Fibroblast of skin of left quadriceps (primary cell): Measurements from ENCODE around the gene EDN2.

Experiments
- DNase-seq, 2 experiments: peaks; one replicate each; pipeline ENCODE4 v3.0.0-alpha.2; 2013; ENCODE audit warnings: low read depth in 2 of 2

EDN2 gene

DNA sequence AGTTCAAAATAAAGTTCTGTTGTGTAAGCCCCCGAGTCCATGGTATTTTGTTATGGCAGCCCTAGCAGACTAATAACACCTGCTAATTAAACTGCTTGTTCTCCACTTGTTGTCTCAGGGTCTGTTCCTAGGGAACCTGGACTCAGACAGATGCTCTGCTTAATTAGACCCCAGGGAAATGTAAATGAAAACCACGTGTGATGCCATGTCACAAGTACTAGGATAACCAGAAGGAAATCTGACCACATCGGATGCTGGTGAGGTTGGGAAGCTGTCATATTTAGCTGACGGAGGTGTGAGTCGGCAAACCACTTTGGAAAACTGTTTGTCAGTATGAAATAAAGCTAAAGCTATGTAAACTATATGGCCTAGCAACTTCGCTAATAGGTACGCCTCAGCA lies 19.6 kb downstream of the EDN2 start:
- DNase-seq = no peak

DNA sequence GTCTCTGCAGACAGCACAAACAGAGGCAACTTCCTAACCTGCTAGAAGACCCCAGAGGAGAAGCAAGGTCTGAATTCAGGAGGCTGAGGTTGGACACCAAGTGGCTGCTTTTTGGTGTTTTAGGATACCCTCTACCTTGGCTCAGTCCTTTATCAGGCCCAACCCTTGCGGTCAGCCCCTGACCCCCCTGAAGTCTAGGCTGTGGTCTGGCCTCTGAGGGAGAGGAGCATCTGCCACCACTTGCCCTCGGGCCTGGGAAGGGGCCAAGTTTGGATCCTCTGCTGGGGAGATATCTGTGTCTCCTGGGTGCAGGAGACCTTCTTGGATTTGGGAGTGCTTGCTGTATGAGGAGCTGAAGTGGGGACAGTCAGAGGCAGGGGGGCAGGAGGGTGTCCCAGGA lies 21.0 kb downstream of the EDN2 start:
- no peak for DNase-seq

DNA sequence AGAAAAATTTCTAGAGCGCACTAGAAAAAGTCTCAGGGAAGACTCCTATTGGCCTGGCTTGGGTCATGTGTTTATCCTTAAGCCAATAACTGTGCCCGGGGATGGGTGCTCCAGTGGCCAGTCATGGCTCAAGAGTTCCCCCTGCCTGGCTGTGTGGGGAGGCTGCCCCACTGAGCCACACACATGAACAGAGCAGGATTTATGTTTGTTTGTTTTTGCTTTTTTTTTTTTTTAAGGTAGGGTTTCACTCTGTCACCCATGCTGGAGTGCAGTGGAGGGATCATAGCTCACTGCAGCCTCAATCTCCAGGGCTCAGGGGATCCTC lies 21.8 kb downstream of the EDN2 start:
- DNase-seq = no peak

DNA sequence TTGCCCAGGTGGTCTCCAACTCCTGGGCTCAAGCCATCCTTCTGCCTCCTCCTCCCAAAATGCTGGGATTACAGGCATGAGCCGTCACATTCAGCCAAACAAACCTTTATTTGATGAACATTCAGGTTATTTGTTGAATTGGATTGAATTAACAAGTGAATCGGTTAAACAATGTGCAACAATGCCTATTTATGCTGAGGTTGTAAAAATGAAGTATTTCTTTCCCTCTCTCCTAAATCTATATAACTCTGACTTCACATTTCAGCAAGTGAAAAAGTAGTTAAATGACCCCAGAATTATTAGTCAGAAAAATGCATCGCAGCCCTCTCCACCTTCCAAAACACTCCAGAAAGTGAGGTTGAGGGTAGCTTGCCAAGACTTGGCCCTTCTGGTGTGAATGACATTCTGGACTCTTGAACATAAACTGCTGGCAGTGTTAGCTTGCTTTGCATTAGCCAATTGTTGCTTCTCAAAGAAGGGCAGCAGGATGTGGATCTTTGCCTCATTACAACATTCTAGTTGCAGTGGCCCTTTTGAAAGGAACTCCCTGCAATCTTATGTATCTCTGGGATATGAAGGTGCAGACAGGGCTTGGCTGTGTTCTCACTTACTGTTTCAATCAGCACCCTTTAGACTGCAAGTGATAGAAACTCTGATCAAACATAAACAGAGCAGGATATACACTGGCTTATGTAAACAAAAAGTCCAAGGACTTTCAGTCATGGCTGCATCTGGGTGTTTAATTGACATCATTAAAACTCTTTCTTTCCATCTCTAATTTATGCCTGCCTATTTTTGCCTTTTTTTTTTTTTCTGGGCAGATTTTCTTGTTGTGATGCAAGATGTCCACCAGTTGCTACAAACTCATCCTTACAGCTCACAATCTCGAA lies 22.4 kb downstream of the EDN2 start:
- DNase-seq = no peak

DNA sequence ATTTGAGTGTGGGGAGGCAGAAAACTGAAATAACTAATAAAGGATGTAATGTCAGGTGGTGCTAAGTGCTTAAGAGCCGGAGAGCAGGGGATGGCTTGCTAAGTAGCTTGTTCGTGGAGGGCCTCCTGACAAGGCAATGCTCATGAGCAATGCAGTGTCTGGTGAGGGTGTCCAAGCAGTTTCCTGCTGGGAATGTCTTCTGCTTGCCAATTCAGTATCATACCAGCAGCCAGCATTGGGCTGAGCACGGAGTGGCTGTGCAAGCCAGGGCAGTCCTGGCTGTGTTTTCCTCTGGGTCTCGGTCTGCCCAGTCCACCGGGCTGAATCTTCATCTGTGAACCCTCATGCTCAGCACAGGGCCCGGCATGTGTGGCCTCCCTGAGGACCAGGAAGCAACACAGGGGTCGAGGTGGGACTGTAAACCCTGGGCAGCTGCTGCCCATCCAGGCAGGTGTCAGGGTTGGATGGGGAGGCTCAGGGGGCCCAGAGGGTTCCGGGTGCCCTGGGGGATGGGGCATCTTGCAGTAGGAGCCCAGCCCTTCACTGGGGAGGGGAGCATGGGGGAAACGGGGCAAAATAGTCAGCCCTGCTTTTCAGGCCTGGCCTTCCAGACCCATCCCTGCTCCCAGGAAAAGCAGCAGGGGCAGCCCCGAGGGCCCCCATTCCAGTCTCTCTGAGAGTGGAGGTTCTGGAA lies 27.5 kb downstream of the EDN2 start:
- DNase-seq = no peak

DNA sequence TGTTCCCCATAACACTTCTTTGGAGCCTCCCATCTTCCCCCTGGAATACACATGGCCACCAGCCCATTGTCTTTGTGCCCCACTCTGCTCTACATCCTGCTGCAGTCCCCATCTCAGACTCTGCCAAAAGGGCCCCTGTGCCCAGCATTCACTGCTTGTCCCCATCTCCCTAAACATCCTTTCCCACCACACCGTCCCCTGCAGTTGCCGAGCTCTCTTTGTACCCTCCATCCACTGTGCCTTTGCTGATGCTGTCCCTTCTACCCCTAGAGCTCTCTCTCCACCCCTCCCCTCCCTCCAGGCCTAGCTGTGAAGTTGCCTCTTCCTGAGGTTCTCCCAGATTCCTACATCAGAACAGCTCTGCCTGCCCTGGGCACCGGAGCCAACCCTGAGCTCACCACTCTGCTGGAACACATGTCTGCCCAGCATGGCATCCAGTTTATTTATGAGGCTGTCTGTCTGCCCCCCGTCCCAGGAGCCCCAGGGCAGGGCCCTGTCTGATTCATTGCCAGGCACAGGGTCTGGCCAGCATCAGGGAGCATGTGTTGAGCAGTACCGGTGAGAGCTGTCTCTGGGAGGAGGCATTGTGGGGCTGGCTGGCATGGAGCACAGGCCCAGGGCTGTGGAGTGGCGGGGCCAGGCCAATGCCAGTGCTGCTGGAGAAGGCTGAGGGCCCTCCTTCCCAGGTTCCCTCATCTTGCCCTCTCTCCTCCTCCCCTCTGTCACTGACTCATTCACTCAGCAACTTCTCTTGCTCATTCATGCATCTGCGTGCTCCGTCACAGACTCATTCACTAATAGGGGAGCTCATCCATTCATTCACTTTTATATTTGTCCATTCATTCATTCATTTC lies 28.8 kb downstream of the EDN2 start:
- DNase-seq = no peak

DNA sequence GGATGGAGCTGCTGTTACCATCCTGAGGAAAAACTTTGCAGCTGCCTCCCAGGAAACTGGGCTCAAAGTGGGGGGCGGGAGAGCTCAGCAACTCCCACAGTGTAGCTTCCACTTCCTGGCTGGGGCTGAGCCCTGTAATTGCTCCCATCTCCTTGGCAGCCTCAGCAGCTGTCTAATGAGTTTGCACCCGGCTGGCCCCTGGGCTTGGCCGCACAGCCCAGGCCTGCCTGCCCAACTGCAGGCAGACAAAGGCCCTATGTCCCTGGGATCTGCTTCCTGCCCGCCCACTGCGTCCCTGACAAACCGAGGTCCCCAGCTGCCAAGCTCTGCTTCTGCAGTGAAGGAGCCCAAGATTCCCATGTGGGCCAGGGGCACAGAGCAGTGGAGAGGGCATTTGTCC lies 30.1 kb downstream of the EDN2 start:
- no peak for DNase-seq

DNA sequence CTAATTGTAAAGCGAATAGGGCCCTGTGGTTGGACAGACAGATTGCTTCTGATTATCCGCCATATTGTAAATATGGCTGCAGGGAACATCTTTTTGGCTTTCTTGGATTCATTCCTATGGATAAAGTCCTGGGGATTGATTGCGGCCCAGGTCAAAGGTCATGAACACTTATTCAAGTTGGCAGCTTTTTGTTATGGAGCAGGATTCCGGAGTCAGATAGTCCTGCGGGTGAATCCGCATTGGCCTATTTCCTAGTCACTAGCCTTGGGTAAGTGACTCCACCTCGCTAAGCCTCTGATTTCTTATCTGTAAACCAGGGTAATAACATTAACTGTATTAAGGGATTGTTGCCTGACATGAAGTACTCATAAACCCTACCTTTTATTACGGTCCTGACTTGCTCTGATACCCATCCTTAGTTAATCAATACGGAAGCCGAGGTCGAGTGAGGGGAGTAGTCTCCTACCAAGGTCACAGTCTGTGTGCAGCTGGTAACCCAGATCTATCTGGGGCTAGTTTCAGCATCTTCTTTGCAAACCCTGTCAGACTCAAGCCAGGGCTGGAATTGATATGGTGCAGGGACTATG lies 31.7 kb downstream of the EDN2 start:
- DNase-seq = no peak

DNA sequence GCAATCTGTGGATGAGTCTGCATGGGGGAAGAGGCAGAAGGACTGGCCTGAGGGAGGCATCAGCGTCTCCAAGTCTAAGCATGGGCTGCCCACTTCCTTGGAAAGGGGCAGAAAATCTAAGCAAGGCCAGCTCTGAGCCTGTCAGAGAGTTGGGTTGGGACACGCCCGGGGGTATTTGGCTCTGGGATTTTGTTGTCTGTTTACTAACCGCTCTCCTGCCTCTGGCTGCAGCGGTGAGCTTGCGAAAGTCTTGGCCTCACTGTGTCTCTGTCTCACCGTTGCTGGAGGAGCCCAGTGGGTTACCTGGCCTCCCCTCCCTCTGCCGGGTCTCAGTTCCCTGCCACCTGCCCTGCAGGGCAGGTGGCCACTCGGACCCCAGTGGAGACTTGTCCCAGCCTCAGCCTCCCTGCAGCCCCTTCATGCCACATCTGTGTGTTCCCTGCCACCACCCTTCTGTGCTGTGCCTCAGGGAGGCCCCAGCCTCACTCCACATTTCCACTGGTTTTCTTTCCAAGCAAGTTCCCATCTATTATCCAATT lies 33.7 kb downstream of the EDN2 start:
- DNase-seq = no peak

DNA sequence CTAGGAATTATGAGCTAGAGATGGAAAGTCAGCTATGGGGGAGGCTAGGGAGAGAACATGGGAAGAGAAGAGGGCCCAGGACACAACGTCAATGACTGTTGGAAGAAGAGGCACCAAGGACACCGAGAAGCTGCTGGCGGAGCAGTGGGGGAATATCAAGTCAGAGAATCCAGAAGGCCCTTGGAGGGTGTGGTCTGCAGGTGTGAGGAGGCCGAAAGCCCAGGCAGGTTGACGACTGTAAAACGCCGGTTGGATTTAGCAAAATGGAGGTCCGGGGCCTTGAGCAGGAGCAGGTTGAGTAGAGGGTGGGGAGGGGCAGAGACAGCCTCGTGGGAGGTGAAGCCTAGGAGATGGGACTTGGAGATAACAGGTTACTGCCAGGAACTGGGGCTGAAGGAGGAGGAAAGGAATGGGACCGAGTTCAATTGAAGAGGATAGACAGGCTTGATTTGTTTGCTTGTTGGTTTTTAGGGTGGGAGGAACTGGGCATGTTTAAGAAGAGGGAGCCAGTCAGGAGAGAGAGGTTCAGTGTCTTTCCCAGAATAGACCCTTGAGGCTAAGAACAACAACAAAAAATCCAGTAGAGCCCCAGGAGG lies 35.1 kb downstream of the EDN2 start:
- no peak for DNase-seq

DNA sequence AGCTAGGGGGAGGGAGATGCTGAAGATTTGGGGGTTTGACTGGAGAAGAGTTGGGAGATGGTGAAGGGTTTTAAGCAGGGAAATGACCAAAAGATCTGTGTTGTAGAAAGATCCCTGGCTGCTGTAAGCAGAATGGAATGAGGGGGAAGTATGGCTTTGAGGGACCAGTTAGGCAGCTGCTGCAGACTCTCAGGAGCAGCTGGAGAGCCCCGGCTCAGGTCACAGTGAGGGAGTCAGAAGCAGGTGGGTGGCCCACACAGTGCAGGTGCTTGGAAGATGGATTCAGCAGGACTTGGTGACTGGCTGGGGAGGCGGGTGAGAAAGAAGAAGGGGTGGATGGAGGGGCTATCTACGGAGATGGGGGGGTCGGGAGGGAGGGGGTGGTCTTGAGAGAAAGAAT lies 35.7 kb downstream of the EDN2 start:
- no peak for DNase-seq

DNA sequence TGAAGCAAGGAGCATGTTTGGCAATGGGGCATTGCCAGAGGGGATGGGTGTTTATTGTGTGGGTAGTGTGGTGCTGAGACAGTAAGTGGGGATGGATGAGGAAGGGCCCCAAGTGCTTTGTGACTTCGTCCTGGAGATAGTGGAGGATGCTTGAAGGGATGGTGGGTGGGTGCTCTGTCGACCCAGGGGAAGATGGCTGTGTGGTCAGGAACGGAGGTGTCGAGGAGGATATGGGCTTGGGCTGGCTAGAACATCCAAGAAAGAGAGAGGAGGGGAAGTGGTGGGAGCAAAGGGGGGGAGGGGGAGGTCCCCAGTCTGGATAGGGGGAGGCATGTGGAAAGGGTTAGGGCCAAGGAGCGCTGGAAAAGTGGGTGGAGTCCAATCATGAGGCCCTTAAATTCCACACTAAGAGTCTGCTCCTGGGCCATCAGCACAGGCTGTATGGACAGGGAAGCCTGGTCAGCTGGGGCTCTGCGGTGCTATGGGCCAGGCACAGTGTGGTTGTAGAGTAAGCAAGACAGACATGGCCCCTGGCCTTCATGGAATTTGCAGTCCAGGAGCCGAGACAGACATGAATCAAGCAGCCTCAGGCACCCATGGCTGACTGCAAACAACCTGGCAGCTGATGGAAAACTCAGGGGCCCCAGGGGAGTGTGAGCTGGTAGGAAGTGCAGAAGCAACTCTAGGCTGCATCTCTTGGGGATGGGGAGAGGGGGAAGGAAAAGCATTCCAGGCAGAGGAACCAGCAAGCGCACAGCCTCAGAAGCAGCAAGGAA lies 36.3 kb downstream of the EDN2 start:
- DNase-seq = no peak

DNA sequence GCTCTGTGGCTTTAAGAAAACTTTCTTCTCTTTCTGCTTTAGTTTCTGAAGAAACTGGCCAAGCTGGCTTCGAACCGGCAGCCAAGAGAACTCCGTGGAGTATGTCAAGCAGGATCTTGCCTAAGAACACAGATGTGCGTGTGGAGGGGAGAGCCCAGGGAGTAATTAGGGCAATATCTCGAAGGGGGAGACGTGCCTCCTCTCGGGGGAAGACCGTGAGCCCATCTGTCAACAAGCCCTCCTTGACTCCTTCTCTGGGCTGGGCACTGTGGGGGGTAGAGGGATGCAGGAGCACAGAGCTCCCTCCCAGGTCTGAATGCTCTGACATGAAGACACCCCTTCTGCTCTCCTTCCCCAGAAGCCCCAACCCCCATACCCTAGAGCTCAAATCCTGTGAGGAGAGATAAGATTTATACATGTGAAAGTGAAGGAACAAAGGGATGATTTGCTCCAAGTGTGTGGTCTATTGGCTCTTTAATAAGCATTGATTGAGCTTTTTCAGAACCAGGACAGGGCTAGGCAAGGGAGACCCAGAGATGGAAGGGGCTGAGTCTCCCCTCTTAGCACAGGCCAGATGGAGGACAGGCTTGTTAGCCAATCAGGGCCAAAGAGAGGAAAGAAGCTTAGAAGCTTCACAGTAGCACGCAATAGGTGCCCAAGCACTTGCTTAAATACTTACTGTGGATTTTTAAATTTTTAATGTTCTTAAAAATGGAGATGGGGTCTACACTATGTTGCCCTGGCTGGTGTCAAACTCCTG lies 37.5 kb downstream of the EDN2 start:
- DNase-seq = no peak

DNA sequence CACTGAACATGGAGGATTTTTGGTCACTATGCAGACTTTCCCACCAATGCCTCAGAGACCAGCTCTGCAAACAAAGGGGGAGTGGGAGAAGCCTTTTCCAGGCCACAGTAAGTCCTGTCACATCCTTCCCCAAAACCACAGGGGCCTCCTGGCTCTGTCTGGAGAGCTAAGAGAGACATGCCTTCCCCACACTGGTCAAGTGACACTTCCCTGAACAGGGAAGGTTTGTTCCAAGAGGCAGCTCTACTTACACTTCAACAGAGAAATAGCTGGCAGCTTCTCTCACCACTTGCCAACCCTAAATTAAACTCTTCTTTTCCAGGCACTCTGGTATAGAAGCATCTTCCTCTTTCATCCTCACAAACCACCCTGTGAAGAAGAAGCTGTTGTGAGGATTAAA lies 39.7 kb downstream of the EDN2 start:
- DNase-seq = no peak

DNA sequence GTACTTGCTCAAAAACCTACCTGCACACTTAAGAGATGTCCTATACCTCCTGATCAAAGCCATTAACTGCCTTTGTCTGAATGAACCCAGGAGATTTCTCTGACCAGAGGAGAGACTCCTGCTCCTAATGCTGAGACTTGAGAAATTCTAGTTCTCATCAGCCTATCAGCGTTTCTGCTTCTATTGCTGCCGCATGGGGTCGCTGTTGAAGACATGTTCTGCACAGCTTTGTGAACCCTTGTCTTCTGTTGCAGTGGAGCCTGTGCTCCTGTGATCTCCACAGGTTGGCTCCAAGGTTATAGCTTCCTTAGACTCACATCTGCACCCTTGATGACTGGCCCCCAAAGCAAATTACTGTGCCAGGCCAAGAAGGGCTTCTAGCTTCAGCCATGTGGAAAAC lies 40.2 kb downstream of the EDN2 start:
- no peak for DNase-seq

DNA sequence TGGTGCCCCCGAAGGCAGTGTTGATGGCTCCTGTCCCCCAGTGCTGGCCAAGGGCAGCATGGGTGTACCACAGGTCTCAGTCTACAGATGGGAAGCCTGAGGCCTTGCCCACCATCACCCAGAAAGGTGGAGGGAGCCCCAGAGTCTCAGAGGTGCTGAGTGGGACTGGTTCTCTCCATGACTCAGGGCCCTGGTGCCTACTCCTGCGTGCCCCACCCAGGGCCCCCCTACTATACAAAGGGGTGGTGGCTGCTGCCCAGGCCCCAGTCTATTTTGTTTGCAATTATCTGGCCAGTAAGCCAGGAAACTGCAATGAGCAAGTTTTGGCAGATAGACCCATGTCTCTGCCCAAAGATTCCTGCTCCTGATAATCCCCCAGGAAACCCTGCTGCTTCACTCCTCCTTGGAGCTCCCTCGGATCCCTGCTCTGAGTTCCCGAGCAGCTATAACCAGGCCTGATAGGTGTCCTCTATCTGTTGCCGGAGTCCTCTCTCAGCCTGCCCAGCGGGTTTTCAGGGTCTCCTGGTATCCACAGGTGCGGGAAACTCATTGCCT lies 41.7 kb downstream of the EDN2 start:
- DNase-seq = no peak

DNA sequence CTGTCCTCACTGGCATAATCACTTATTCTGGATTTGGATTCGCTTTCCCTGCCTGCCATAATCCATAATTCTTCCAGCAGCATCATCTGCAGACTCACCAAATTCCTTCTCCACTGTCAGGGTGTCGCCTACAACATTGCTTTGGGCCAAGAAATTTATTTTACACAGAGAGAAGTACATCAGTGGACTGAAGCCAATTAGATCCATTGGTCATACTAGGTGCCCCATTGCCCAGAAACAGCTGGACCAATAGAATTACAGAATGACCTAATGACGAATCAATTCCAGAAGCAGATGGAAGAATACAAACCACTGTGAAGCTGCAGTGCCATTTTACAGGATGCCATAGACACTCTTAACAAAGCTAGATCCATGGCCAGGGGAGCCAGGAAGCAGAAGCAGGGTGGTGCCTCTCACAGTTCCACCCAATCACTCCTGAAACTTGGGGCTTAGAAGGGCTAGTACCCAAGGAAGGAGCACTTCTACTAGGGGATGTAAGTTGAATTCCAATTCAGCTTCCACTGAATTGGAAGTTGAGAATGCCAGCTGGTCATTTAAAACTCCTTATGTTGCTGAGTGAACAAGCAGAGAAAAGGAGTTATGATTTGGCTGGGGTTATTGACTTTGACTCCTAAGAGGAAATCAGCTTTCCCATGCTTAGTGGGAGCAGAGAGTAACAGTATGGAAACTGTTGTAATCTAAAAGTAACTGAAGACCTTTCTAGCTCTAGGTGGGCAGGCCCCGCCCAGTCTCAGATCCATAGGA lies 44.0 kb downstream of the EDN2 start:
- no peak for DNase-seq

DNA sequence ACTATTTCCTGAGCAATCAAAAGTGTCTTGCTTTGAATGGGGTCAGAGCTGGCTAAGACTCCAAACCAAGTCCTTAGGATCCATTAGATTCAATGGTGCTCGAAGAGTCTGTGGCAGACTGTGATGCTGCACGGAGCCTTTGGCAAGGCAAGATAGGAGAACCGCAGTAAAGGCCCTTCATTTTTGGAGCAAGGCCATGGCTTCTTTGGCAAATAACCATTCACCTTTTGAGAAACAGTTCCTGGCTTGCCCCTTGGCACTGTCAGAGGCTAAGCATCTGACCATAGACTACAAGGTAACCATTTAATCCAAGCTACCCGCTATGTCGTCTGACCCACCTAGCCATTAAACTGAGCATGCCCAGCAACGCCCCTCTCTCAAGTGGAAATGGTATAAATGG lies 45.2 kb downstream of the EDN2 start:
- DNase-seq = no peak

DNA sequence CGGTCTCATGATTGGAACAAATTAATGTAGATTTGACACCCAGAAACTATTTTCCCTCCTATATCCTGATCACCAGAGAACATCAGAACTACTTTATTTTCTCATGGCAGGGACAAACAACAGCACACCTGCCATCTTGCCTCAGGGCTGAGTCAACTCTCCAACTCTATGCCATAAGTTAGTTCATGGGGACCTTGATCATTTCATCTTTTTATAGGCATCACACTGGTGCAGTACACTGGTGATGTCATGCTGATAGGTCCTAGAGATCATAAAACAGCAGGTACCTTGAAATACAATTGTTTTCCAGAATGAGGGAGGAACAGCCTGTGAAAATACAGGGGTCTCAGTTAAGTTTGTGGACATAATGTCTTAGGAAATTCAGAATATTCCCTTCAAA lies 45.8 kb downstream of the EDN2 start:
- no peak for DNase-seq
